Esophagus muscularis mucosa (tissue), 4 donors: ENCODE data around the gene RPIA.

Source experiments
- EP300 ChIP-seq: sonication (generic); formaldehyde crosslinking; IDR thresholded peaks from one replicate; pipeline ENCODE4 v1.6.1; 2017; ENCODE audit warnings: antibody characterized with exemption
- POLR2A ChIP-seq: fragments of 450-650 bp; IDR thresholded peaks from one replicate; pipeline ENCODE4 v1.6.1; 2017; ENCODE audit warnings: antibody characterized with exemption, moderate library complexity, mild to moderate bottlenecking, low read depth
- POLR2AphosphoS5 ChIP-seq, 2 donors: sonication (generic); formaldehyde crosslinking; IDR thresholded peaks; one replicate each; pipeline ENCODE4 v1.6.1; 2017; ENCODE audit warnings: antibody characterized with exemption in 2 of 2
- TF ChIP-seq, protein P1 (sequence below), 3 experiments: fragments of 200-600 bp in 2 of 3; fragments of 450-650 bp in 1 of 3; sonication (generic) in 2 of 3; IDR thresholded peaks; one replicate each; pipeline ENCODE4 v1.5.1; 2017 to 2019; ENCODE audit warnings: antibody characterized with exemption in 3 of 3, mild to moderate bottlenecking in 2 of 3, moderate library complexity in 1 of 3

GRCh38 chr2:88721268-88721667, 29.8 kb downstream of the RPIA start:
- TF ChIP-seq, protein P1, sequence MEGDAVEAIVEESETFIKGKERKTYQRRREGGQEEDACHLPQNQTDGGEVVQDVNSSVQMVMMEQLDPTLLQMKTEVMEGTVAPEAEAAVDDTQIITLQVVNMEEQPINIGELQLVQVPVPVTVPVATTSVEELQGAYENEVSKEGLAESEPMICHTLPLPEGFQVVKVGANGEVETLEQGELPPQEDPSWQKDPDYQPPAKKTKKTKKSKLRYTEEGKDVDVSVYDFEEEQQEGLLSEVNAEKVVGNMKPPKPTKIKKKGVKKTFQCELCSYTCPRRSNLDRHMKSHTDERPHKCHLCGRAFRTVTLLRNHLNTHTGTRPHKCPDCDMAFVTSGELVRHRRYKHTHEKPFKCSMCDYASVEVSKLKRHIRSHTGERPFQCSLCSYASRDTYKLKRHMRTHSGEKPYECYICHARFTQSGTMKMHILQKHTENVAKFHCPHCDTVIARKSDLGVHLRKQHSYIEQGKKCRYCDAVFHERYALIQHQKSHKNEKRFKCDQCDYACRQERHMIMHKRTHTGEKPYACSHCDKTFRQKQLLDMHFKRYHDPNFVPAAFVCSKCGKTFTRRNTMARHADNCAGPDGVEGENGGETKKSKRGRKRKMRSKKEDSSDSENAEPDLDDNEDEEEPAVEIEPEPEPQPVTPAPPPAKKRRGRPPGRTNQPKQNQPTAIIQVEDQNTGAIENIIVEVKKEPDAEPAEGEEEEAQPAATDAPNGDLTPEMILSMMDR (IDR thresholded peaks at IDR 0.05): no peak
- TF ChIP-seq POLR2A (no peak), EP300 (no peak), POLR2AphosphoS5 (IDR thresholded peaks at IDR 0.05) (no peak)
